B cell (primary cell): ENCODE results near the gene PLCE1. TPM values are rescaled to one million over a fixed set of nuclear protein-coding genes. Genes with fewer than 3 reads are reported as not detected.

ENCODE experiments used
- ATAC-seq: fragments of 200-7000 bp; cut with Tn5 transposase; one replicate; pipeline ENCODE4 v1.10.0; 2021; ENCODE audit warnings: low read depth, mild to moderate bottlenecking, moderate number of reproducible peaks, moderate library complexity
- CTCF ChIA-PET: fragments of 350-600 bp; sonication (Branson Sonifier 250); formaldehyde crosslinking; loops from one replicate; lab custom pipeline; 2021; ENCODE audit warnings: antibody characterized with exemption, inconsistent platforms; lab: Charles Lee
- POLR2A ChIA-PET: fragments of 350-600 bp; sonication (Branson Sonifier 250); formaldehyde crosslinking; loops from one replicate; lab custom pipeline; 2021; ENCODE audit warnings: antibody characterized with exemption; lab: Charles Lee
- DNase-seq: peaks from one replicate; pipeline ENCODE4 v3.0.0; 2013
- H2AFZ ChIP-seq: 2 replicates; pipeline ENCODE4 v1.6.1; 2012; ENCODE audit warnings: mild to moderate bottlenecking, low read depth, low read length; ENCODE audit not compliant: insufficient read depth, poor library complexity, severe bottlenecking
- H3K27ac ChIP-seq, 2 donors: 1 replicate in 1 of 2; 2 replicates in 1 of 2; pipeline ENCODE4 v1.5.1; 2012 to 2013; ENCODE audit warnings: low read length in 2 of 2, mild to moderate bottlenecking in 2 of 2, moderate library complexity in 1 of 2
- H3K27me3 ChIP-seq, 4 experiments: fragments of 200-600 bp in 1 of 4; sonication (generic) in 1 of 4; replicated peaks in 1 of 4; 1 replicate in 2 of 4; 2 replicates in 2 of 4; pipeline versions ENCODE4 v1.6.1 to v1.7.0; 2013 to 2016; ENCODE audit warnings: low read length in 3 of 4, mild to moderate bottlenecking in 2 of 4, mixed read lengths in 1 of 4, moderate library complexity in 1 of 4; ENCODE audit not compliant: insufficient read depth in 4 of 4, control insufficient read depth in 3 of 4; ENCODE audit errors: control extremely low read depth in 1 of 4
- H3K36me3 ChIP-seq, 2 experiments: replicated peaks in 1 of 2; 1 replicate in 1 of 2; 2 replicates in 1 of 2; pipeline versions ENCODE4 v1.6.1 to v1.7.1; 2013; ENCODE audit warnings: low read length in 1 of 2; ENCODE audit not compliant: insufficient read depth in 2 of 2, control insufficient read depth in 1 of 2; ENCODE audit errors: control extremely low read depth in 1 of 2, extremely low read depth in 1 of 2
- H3K4me1 ChIP-seq, 2 donors: fragments of 200-600 bp in 1 of 2; sonication (generic) in 1 of 2; 1 replicate in 1 of 2; 2 replicates in 1 of 2; pipeline versions ENCODE4 v1.5.1 to v1.6.1; 2013 to 2017; ENCODE audit warnings: low read length in 2 of 2; ENCODE audit not compliant: control insufficient read depth in 2 of 2, insufficient read depth in 2 of 2
- H3K4me2 ChIP-seq: replicated peaks from 2 replicates; pipeline ENCODE3; 2012; ENCODE audit warnings: mild to moderate bottlenecking, low read depth, low read length; ENCODE audit not compliant: poor library complexity, severe bottlenecking
- H3K4me3 ChIP-seq, 5 experiments: fragments of 200-600 bp in 1 of 5; sonication (generic) in 1 of 5; 1 replicate in 3 of 5; 2 replicates in 2 of 5; pipeline versions ENCODE4 v1.5.1 to v1.7.0; 2011 to 2016; ENCODE audit warnings: low read length in 4 of 5, mild to moderate bottlenecking in 4 of 5, low read depth in 2 of 5, control low read depth in 1 of 5, moderate library complexity in 1 of 5; ENCODE audit not compliant: insufficient read depth in 1 of 5; ENCODE audit errors: control extremely low read depth in 1 of 5, extremely low read depth in 1 of 5
- H3K79me2 ChIP-seq: fragments of 200-600 bp; sonication (generic); one replicate; pipeline ENCODE4 v1.6.0; 2016; ENCODE audit warnings: low read length; ENCODE audit not compliant: control insufficient read depth, insufficient read depth
- H3K9ac ChIP-seq: fragments of 200-600 bp; sonication (generic); 2 replicates; pipeline ENCODE4 v1.6.1; 2017; ENCODE audit warnings: mild to moderate bottlenecking, low read length, moderate library complexity
- H3K9me3 ChIP-seq, 3 donors: one replicate each; pipeline versions ENCODE4 v1.6.1 to v1.7.1; 2013; ENCODE audit warnings: low read length in 2 of 3; ENCODE audit not compliant: control insufficient read depth in 2 of 3, insufficient read depth in 1 of 3; ENCODE audit errors: control extremely low read depth in 1 of 3
- H4K20me1 ChIP-seq: 2 replicates; pipeline ENCODE4 v1.6.0; 2012; ENCODE audit warnings: mild to moderate bottlenecking, low read length; ENCODE audit not compliant: insufficient read depth, control insufficient read depth, poor library complexity, severe bottlenecking
- H3K27ac Mint-ChIP-seq: one replicate; pipeline ENCODE4 v1.8.0; 2021; ENCODE audit warnings: mixed read lengths
- H3K27me3 Mint-ChIP-seq: one replicate; pipeline ENCODE4 v1.8.0; 2021; ENCODE audit warnings: mixed read lengths
- H3K4me1 Mint-ChIP-seq: one replicate; pipeline ENCODE4 v1.8.0; 2021; ENCODE audit warnings: mixed read lengths
- H3K4me3 Mint-ChIP-seq: one replicate; pipeline ENCODE4 v1.8.0; 2021; ENCODE audit warnings: mixed read lengths
- H3K9me3 Mint-ChIP-seq: one replicate; pipeline ENCODE4 v1.8.0; 2022; ENCODE audit warnings: mixed read lengths; ENCODE audit not compliant: insufficient read depth
- EZH2 ChIP-seq: IDR thresholded peaks from 2 replicates; pipeline ENCODE4 v1.6.1; 2012; ENCODE audit warnings: borderline replicate concordance, low read depth, mild to moderate bottlenecking, moderate library complexity, low read length; ENCODE audit not compliant: insufficient read depth, poor library complexity, severe bottlenecking
- WGBS: methylation state at CpG from one replicate; pipeline ENCODE4 v1.1.5; 2013; ENCODE audit warnings: missing lambda C conversion rate; ENCODE audit not compliant: insufficient coverage; 5-methylcytosine and 5-hydroxymethylcytosine counted together
- intact Hi-C: fragments of 100-400 bp; cut with micrococcal nuclease; formaldehyde crosslinking; loops from one replicate; pipeline ENCODE4 v1.10.0; 2022
- polyA plus RNA-seq: library from polyadenylated mRNA; depleted of rRNA; stranded (reverse); fragments of >200 nt; gene quantifications from 2 replicates; pipeline ENCODE4 v1.2.3, GENCODE V29; 2012
- total RNA-seq, 2 donors: library from RNA; stranded (reverse); fragments of 120-200 nt in 1 of 2; gene quantifications; 1 replicate in 1 of 2; 2 replicates in 1 of 2; pipeline versions ENCODE4 v1.2.3 to v1.2.4, GENCODE V29; 2013 to 2022
- TF ChIP-seq, protein P1 (sequence below): fragments of 200-600 bp; IDR thresholded peaks from one replicate; pipeline ENCODE4 v1.8.0; 2022; ENCODE audit warnings: antibody characterized with exemption, mild to moderate bottlenecking

The PLCE1 gene
- total and polyA plus RNA-seq, 2 donors (not counting 1 experiment from before 2014, with no cell fraction given) = not detected

- intact Hi-C loops = no loop called here
- peaks cover 26% of the 10 kb centered on the region for H3K27me3 Mint-ChIP-seq
Observed at GRCh38 chr10:94011296-94011695, 17.6 kb downstream of the PLCE1 start.

GRCh38 chr10:94012834-94013233 lies 19.1 kb downstream of the PLCE1 start:
- Mint-ChIP-seq H3K4me1 (no peaks in the 10 kb centered on the region), H3K9me3 (no peaks in the 10 kb centered on the region), H3K4me3 (no peak overlapping the region), H3K27me3 (peaks cover 20% of the 10 kb centered on the region), H3K27ac (no peak overlapping the region)
- H3K4me2 ChIP-seq = no peak overlapping the region
- no peak for TF ChIP-seq EZH2
- TF ChIP-seq, protein P1, sequence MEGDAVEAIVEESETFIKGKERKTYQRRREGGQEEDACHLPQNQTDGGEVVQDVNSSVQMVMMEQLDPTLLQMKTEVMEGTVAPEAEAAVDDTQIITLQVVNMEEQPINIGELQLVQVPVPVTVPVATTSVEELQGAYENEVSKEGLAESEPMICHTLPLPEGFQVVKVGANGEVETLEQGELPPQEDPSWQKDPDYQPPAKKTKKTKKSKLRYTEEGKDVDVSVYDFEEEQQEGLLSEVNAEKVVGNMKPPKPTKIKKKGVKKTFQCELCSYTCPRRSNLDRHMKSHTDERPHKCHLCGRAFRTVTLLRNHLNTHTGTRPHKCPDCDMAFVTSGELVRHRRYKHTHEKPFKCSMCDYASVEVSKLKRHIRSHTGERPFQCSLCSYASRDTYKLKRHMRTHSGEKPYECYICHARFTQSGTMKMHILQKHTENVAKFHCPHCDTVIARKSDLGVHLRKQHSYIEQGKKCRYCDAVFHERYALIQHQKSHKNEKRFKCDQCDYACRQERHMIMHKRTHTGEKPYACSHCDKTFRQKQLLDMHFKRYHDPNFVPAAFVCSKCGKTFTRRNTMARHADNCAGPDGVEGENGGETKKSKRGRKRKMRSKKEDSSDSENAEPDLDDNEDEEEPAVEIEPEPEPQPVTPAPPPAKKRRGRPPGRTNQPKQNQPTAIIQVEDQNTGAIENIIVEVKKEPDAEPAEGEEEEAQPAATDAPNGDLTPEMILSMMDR = no peak
- no peak overlapping the region for H3K9ac ChIP-seq
- no peaks in the 10 kb centered on the region for H3K4me1 ChIP-seq
- H3K9me3 ChIP-seq = peaks cover 0 to 7% (median 0%) of the 10 kb centered on the region in 3 donors
- no peaks in the 10 kb centered on the region for H4K20me1 ChIP-seq
- ChIA-PET CTCF (no interaction called here), POLR2A (no interaction called here)
- no peaks in the 10 kb centered on the region for H3K36me3 ChIP-seq
- no peaks in the 10 kb centered on the region for H3K79me2 ChIP-seq
- no peak overlapping the region for H3K4me3 ChIP-seq
- no peak overlapping the region for H3K27ac ChIP-seq
- intact Hi-C loops = no loop called here
- H2AFZ ChIP-seq = no peak overlapping the region
- ATAC-seq (no peak), DNase-seq (no peak)
- H3K27me3 ChIP-seq = no peaks in the 10 kb centered on the region
- 100% methylated on average over 1 of the region's 1 CpG for WGBS

More at GRCh38 chr10:94011296-94011695, 17.6 kb downstream of the PLCE1 start:
- WGBS = no CpG with 5 or more reads among the region's 2 CpGs
- no peak overlapping the region for H3K27ac ChIP-seq
- Mint-ChIP-seq H3K9me3 (no peaks in the 10 kb centered on the region), H3K4me1 (no peaks in the 10 kb centered on the region), H3K4me3 (no peak overlapping the region), H3K27ac (no peak overlapping the region)
- no peaks in the 10 kb centered on the region for H3K27me3 ChIP-seq
- no peak for ATAC-seq
- H3K4me1 ChIP-seq = no peaks in the 10 kb centered on the region
- H3K79me2 ChIP-seq = no peaks in the 10 kb centered on the region
- ChIA-PET POLR2A (no interaction called here), CTCF (no interaction called here)
- peaks cover 0 to 7% (median 0%) of the 10 kb centered on the region in 3 donors for H3K9me3 ChIP-seq
- H4K20me1 ChIP-seq = no peaks in the 10 kb centered on the region
- H3K4me2 ChIP-seq = no peak overlapping the region
- no peak overlapping the region for H3K9ac ChIP-seq
- no peaks in the 10 kb centered on the region for H3K36me3 ChIP-seq
- TF ChIP-seq, protein P1 = no peak
- TF ChIP-seq EZH2 = no peak
- no peak overlapping the region for H2AFZ ChIP-seq
- no peak for DNase-seq
- no peak overlapping the region for H3K4me3 ChIP-seq
